Progenitor cell of endocrine pancreas (in vitro differentiated cells): ENCODE measurements around the gene CDC14A. TPM values are rescaled to one million over a fixed set of nuclear protein-coding genes. Genes with fewer than 3 reads are reported as not detected.

Experiments
- DNase-seq: peaks from one replicate; pipeline ENCODE4 v3.0.0; 2021; ENCODE audit warnings: low spot score; ENCODE audit not compliant: unreplicated experiment
- H3K27ac Mint-ChIP-seq: 2 replicates; pipeline ENCODE4 v1.8.0; 2021; ENCODE audit warnings: mild to moderate bottlenecking, moderate library complexity, mixed read lengths
- H3K27me3 Mint-ChIP-seq: 2 replicates; pipeline ENCODE4 v1.8.0; 2021; ENCODE audit warnings: mixed read lengths
- H3K36me3 Mint-ChIP-seq: 2 replicates; pipeline ENCODE4 v1.8.0; 2022; ENCODE audit warnings: mixed read lengths; ENCODE audit not compliant: insufficient read depth
- H3K4me1 Mint-ChIP-seq: 2 replicates; pipeline ENCODE4 v1.8.0; 2021; ENCODE audit warnings: low read depth, mixed read lengths
- H3K4me3 Mint-ChIP-seq: 2 replicates; pipeline ENCODE4 v1.8.0; 2021; ENCODE audit warnings: low read depth, mild to moderate bottlenecking, moderate library complexity, mixed read lengths
- H3K9me3 Mint-ChIP-seq: 2 replicates; pipeline ENCODE4 v1.8.0; 2021; ENCODE audit warnings: low read depth, mixed read lengths
- total RNA-seq: library from RNA; stranded (reverse); gene quantifications from 2 replicates; pipeline ENCODE4 v1.2.1, GENCODE V29; 2021
- TF ChIP-seq, protein P1 (sequence below): fragments of 200-600 bp; sonication (generic); IDR thresholded peaks from one replicate; pipeline ENCODE4 v1.5.0; 2021; ENCODE audit warnings: antibody characterized with exemption, mild to moderate bottlenecking; ENCODE audit not compliant: unreplicated experiment

The CDC14A gene
- total RNA-seq, 1 donor from 2014 or later, result 23.3 TPM

GRCh38 chr1:100511058-100511457, 158.8 kb downstream of the CDC14A start:
- no peaks in the 10 kb centered on the region for H3K9me3 Mint-ChIP-seq

GRCh38 chr1:100511773-100512172, 159.5 kb downstream of the CDC14A start:
- no peaks in the 10 kb centered on the region for H3K9me3 Mint-ChIP-seq
- no peak for DNase-seq
- H3K4me3 Mint-ChIP-seq, result no peak overlapping the region
- H3K27ac Mint-ChIP-seq, result no peak overlapping the region
- TF ChIP-seq, protein P1, sequence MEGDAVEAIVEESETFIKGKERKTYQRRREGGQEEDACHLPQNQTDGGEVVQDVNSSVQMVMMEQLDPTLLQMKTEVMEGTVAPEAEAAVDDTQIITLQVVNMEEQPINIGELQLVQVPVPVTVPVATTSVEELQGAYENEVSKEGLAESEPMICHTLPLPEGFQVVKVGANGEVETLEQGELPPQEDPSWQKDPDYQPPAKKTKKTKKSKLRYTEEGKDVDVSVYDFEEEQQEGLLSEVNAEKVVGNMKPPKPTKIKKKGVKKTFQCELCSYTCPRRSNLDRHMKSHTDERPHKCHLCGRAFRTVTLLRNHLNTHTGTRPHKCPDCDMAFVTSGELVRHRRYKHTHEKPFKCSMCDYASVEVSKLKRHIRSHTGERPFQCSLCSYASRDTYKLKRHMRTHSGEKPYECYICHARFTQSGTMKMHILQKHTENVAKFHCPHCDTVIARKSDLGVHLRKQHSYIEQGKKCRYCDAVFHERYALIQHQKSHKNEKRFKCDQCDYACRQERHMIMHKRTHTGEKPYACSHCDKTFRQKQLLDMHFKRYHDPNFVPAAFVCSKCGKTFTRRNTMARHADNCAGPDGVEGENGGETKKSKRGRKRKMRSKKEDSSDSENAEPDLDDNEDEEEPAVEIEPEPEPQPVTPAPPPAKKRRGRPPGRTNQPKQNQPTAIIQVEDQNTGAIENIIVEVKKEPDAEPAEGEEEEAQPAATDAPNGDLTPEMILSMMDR, result no peak
- no peaks in the 10 kb centered on the region for H3K27me3 Mint-ChIP-seq
- peaks cover 8% of the 10 kb centered on the region for H3K4me1 Mint-ChIP-seq
- peaks cover 11% of the 10 kb centered on the region for H3K36me3 Mint-ChIP-seq

More at GRCh38 chr1:100511058-100511457, 158.8 kb downstream of the CDC14A start:
- TF ChIP-seq, protein P1, result no peak
- no peak overlapping the region for H3K4me3 Mint-ChIP-seq
- H3K4me1 Mint-ChIP-seq, result peaks cover 8% of the 10 kb centered on the region
- no peak for DNase-seq
- peaks cover 12% of the 10 kb centered on the region for H3K36me3 Mint-ChIP-seq
- no peaks in the 10 kb centered on the region for H3K27me3 Mint-ChIP-seq
- H3K27ac Mint-ChIP-seq, result no peak overlapping the region

GRCh38 chr1:100512803-100513352, 160.6 kb downstream of the CDC14A start:
- Mint-ChIP-seq H3K27ac (no peak overlapping the region), H3K27me3 (no peaks in the 10 kb centered on the region), H3K4me3 (no peak overlapping the region), H3K4me1 (peaks cover 8% of the 10 kb centered on the region), H3K9me3 (no peaks in the 10 kb centered on the region), H3K36me3 (peaks cover 10% of the 10 kb centered on the region)
- no peak for DNase-seq
- TF ChIP-seq, protein P1, result no peak

- H3K27me3 Mint-ChIP-seq, result no peaks in the 10 kb centered on the region
- H3K36me3 Mint-ChIP-seq, result peaks cover 4% of the 10 kb centered on the region
- H3K27ac Mint-ChIP-seq, result no peak overlapping the region
- H3K4me1 Mint-ChIP-seq, result peaks cover 6% of the 10 kb centered on the region
- TF ChIP-seq, protein P1, result no peak
- no peak overlapping the region for H3K4me3 Mint-ChIP-seq
- no peaks in the 10 kb centered on the region for H3K9me3 Mint-ChIP-seq
- DNase-seq, result no peak
Observed at GRCh38 chr1:100516857-100517256, 164.6 kb downstream of the CDC14A start.

GRCh38 chr1:100517515-100517914, 165.2 kb downstream of the CDC14A start:
- no peak overlapping the region for H3K27ac Mint-ChIP-seq
- H3K27me3 Mint-ChIP-seq, result no peaks in the 10 kb centered on the region
- TF ChIP-seq, protein P1, result no peak
- peaks cover 6% of the 10 kb centered on the region for H3K4me1 Mint-ChIP-seq
- no peak for DNase-seq
- peaks cover 4% of the 10 kb centered on the region for H3K36me3 Mint-ChIP-seq
- H3K9me3 Mint-ChIP-seq, result no peaks in the 10 kb centered on the region
- no peak overlapping the region for H3K4me3 Mint-ChIP-seq
